NCI-H524 treated with DMSO at 0.1 percent for 48 hours (cell line): ENCODE results near the gene SAP30BP.

Experiments
- DNase-seq: peaks from one replicate; lab custom pipeline; 2025; lab: John Stamatoyannopoulos, UW

SAP30BP gene

GRCh38 chr17:75666959-75667790 lies at the start of gene SAP30BP, which contains the start of gene RECQL5:
TSS of gene SAP30BP (plus strand) at chr17:75667338. CDS start at chr17:75667373, 35 bp downstream.
TSS of gene RECQL5 (minus strand) at chr17:75667154. CDS start at chr17:75666557, 597 bp downstream.
- DNase-seq = peak; percentile 98

GRCh38 chr17:75617675-75618074 lies 49.5 kb upstream of the SAP30BP start:
- no peak for DNase-seq

- no peak for DNase-seq
Measured at GRCh38 chr17:75619506-75620431, 47.4 kb upstream of the SAP30BP start.

GRCh38 chr17:75621489-75621888 lies 45.6 kb upstream of the SAP30BP start:
- DNase-seq = no peak

- DNase-seq = no peak
Measured at GRCh38 chr17:75622076-75622475, 45.1 kb upstream of the SAP30BP start.

- DNase-seq = no peak
Measured at GRCh38 chr17:75622771-75623273, 44.3 kb upstream of the SAP30BP start.

GRCh38 chr17:75623386-75623785 lies 43.8 kb upstream of the SAP30BP start:
- no peak for DNase-seq

- DNase-seq = no peak
Measured at GRCh38 chr17:75624021-75624420, 43.1 kb upstream of the SAP30BP start.

GRCh38 chr17:75624714-75625345 lies 42.3 kb upstream of the SAP30BP start:
- DNase-seq = no peak

GRCh38 chr17:75625813-75626486 lies 41.2 kb upstream of the SAP30BP start:
- no peak for DNase-seq

- no peak for DNase-seq
Measured at GRCh38 chr17:75626496-75627038, 40.6 kb upstream of the SAP30BP start.

GRCh38 chr17:75627094-75627493 lies 40.0 kb upstream of the SAP30BP start:
- no peak for DNase-seq

- DNase-seq = no peak
Measured at GRCh38 chr17:75628425-75628824, 38.7 kb upstream of the SAP30BP start.

- DNase-seq = no peak
Measured at GRCh38 chr17:75629157-75629556, 38.0 kb upstream of the SAP30BP start.

- DNase-seq = no peak
Measured at GRCh38 chr17:75630071-75630917, 36.8 kb upstream of the SAP30BP start.

GRCh38 chr17:75631353-75631752 lies 35.8 kb upstream of the SAP30BP start:
- no peak for DNase-seq

GRCh38 chr17:75632428-75632827 lies 34.7 kb upstream of the SAP30BP start:
- no peak for DNase-seq

GRCh38 chr17:75632863-75633485 lies 34.2 kb upstream of the SAP30BP start, which contains the start of gene SMIM5:
TSS of gene SMIM5 (plus strand) at chr17:75633434. CDS start at chr17:75640202, 6,768 bp downstream.
- DNase-seq = no peak
